IMR-90 (cell line): ENCODE results near the gene CNP. TPM values are rescaled to one million over a fixed set of nuclear protein-coding genes. Genes with fewer than 3 reads are reported as not detected.

ENCODE experiments used
- ATAC-seq: fragments of 200-7000 bp; cut with Tn5 transposase; 2 replicates; pipeline ENCODE4 v1.9.1; 2020; ENCODE audit warnings: low read depth, mild to moderate bottlenecking, moderate library complexity
- BruUV-seq: library from RNA; stranded (reverse); fragments of 400-500 nt; replicated peaks from 2 replicates; lab custom pipeline; 2021; lab: Mats Ljungman, UMichigan
- CTCF ChIA-PET: fragments of 300-600 bp; formaldehyde crosslinking; extraction: SDS; loops from one replicate; lab custom pipeline; 2021; ENCODE audit warnings: antibody characterized with exemption; lab: Yijun Ruan, JAX
- POLR2A ChIA-PET: fragments of 300-600 bp; sonication (Branson Sonifier 250); formaldehyde crosslinking; loops from one replicate; lab custom pipeline; 2022; ENCODE audit warnings: antibody characterized with exemption; ENCODE audit not compliant: unreplicated experiment; lab: Charles Lee
- DNase-seq: peaks from one replicate; pipeline ENCODE4 v3.0.0; 2013
- H2AFZ ChIP-seq: replicated peaks from 2 replicates; pipeline ENCODE3; 2013; ENCODE audit warnings: low read length, mild to moderate bottlenecking; ENCODE audit not compliant: poor library complexity
- H2AK5ac ChIP-seq: 2 replicates; pipeline ENCODE4 v1.6.1; 2013; ENCODE audit warnings: low read depth, low read length, inconsistent platforms
- H2AK9ac ChIP-seq: replicated peaks from 2 replicates; pipeline ENCODE3; 2013; ENCODE audit warnings: mild to moderate bottlenecking, low read depth, low read length, moderate library complexity; ENCODE audit not compliant: poor library complexity
- H2BK120ac ChIP-seq: 2 replicates; pipeline ENCODE4 v1.6.1; 2013; ENCODE audit warnings: low read depth, low read length, inconsistent platforms
- H2BK15ac ChIP-seq: 3 replicates; pipeline ENCODE4 v1.6.1; 2013; ENCODE audit warnings: low read depth, low read length, inconsistent platforms
- H2BK20ac ChIP-seq: 2 replicates; pipeline ENCODE4 v1.6.1; 2013; ENCODE audit warnings: low read depth, mild to moderate bottlenecking, inconsistent platforms, low read length, moderate library complexity
- H2BK5ac ChIP-seq: 2 replicates; pipeline ENCODE4 v1.6.1; 2013; ENCODE audit warnings: mild to moderate bottlenecking, low read depth, low read length, inconsistent platforms; ENCODE audit not compliant: poor library complexity, severe bottlenecking
- H3K14ac ChIP-seq: replicated peaks from 2 replicates; pipeline ENCODE4 v1.6.1; 2013; ENCODE audit warnings: low read depth, low read length, inconsistent platforms
- H3K18ac ChIP-seq: 2 replicates; pipeline ENCODE4 v1.6.1; 2013; ENCODE audit warnings: low read depth, low read length, control low read depth
- H3K23ac ChIP-seq: 2 replicates; pipeline ENCODE4 v1.6.1; 2013; ENCODE audit warnings: low read depth, low read length, inconsistent platforms
- H3K27ac ChIP-seq: 2 replicates; pipeline ENCODE4 v1.5.1; 2013; ENCODE audit warnings: mild to moderate bottlenecking, control low read depth, low read length; ENCODE audit not compliant: insufficient read depth
- H3K27me3 ChIP-seq: 2 replicates; pipeline ENCODE4 v1.6.1; 2013; ENCODE audit warnings: low read length; ENCODE audit not compliant: control insufficient read depth, insufficient read depth
- H3K36me3 ChIP-seq: 2 replicates; pipeline ENCODE4 v1.6.1; 2013; ENCODE audit warnings: low read length, mixed read lengths; ENCODE audit not compliant: control insufficient read depth, insufficient read depth
- H3K4ac ChIP-seq: 2 replicates; pipeline ENCODE4 v1.6.1; 2013; ENCODE audit warnings: low read depth, low read length, inconsistent platforms
- H3K4me1 ChIP-seq: 2 replicates; pipeline ENCODE4 v1.6.1; 2013; ENCODE audit warnings: low read length, mixed read lengths; ENCODE audit not compliant: control insufficient read depth, insufficient read depth
- H3K4me2 ChIP-seq: 2 replicates; pipeline ENCODE4 v1.6.1; 2013; ENCODE audit warnings: low read depth, mild to moderate bottlenecking, control low read depth, low read length, moderate library complexity
- H3K4me3 ChIP-seq: 2 replicates; pipeline ENCODE4 v1.5.1; 2013; ENCODE audit warnings: low read depth, mild to moderate bottlenecking, control low read depth, low read length, moderate library complexity; ENCODE audit not compliant: insufficient read depth
- H3K56ac ChIP-seq: 2 replicates; pipeline ENCODE4 v1.6.1; 2013; ENCODE audit warnings: low read length, inconsistent platforms; ENCODE audit not compliant: insufficient read depth; ENCODE audit errors: extremely low read depth
- H3K79me1 ChIP-seq, 2 experiments: 2 replicates each; pipeline ENCODE4 v1.6.1; 2013; ENCODE audit warnings: low read length in 2 of 2, inconsistent platforms in 1 of 2, low read depth in 1 of 2
- H3K9ac ChIP-seq: 2 replicates; pipeline ENCODE4 v1.6.1; 2013; ENCODE audit warnings: low read depth, low read length, control low read depth
- H3K9me1 ChIP-seq: 2 replicates; pipeline ENCODE4 v1.6.1; 2013; ENCODE audit warnings: low read length, inconsistent platforms; ENCODE audit not compliant: insufficient read depth
- H3K9me3 ChIP-seq: 2 replicates; pipeline ENCODE4 v1.6.1; 2013; ENCODE audit warnings: low read length; ENCODE audit not compliant: control insufficient read depth, insufficient read depth
- H4K20me1 ChIP-seq: 2 replicates; pipeline ENCODE4 v1.6.1; 2013; ENCODE audit warnings: low read length, inconsistent platforms; ENCODE audit not compliant: insufficient read depth
- H4K5ac ChIP-seq: 2 replicates; pipeline ENCODE4 v1.6.1; 2013; ENCODE audit warnings: mild to moderate bottlenecking, low read depth, low read length, control low read depth
- H4K8ac ChIP-seq, 2 experiments: 2 replicates each; pipeline ENCODE4 v1.6.1; 2013; ENCODE audit warnings: low read depth in 2 of 2, low read length in 2 of 2, control low read depth in 1 of 2, inconsistent platforms in 1 of 2
- H4K91ac ChIP-seq: 2 replicates; pipeline ENCODE4 v1.6.1; 2013; ENCODE audit warnings: low read depth, low read length, inconsistent platforms; ENCODE audit not compliant: insufficient read depth
- BHLHE40 ChIP-seq: fragments of 150-350 bp; IDR thresholded peaks from 2 replicates; pipeline ENCODE4 v1.6.1; 2016; ENCODE audit warnings: mild to moderate bottlenecking, low read depth, low read length
- CEBPB ChIP-seq: IDR thresholded peaks from 2 replicates; pipeline ENCODE4 v1.6.1; 2012; ENCODE audit warnings: low read depth, low read length, improper control_type of control experiment
- CHD1 ChIP-seq: IDR thresholded peaks from 2 replicates; pipeline ENCODE4 v1.6.1; 2012; ENCODE audit warnings: low read depth, low read length, improper control_type of control experiment
- FOS ChIP-seq: fragments of 150-350 bp; IDR thresholded peaks from 2 replicates; pipeline ENCODE4 v1.6.1; 2016; ENCODE audit warnings: low read depth, low read length
- MAFK ChIP-seq: IDR thresholded peaks from 2 replicates; pipeline ENCODE4 v1.6.1; 2012; ENCODE audit warnings: low read depth, low read length, improper control_type of control experiment
- MAZ ChIP-seq: IDR thresholded peaks from 2 replicates; pipeline ENCODE4 v1.6.1; 2012; ENCODE audit warnings: low read depth, mild to moderate bottlenecking, low read length, improper control_type of control experiment, moderate library complexity, borderline replicate concordance
- MXI1 ChIP-seq: IDR thresholded peaks from 2 replicates; pipeline ENCODE4 v1.6.1; 2012; ENCODE audit warnings: low read depth, mild to moderate bottlenecking, low read length, moderate library complexity, borderline replicate concordance
- NFE2L2 ChIP-seq: fragments of 150-350 bp; IDR thresholded peaks from 2 replicates; pipeline ENCODE4 v1.6.1; 2016; ENCODE audit warnings: low read depth, mild to moderate bottlenecking, low read length
- POLR2A ChIP-seq: IDR thresholded peaks from 2 replicates; pipeline ENCODE4 v1.6.1; 2012; ENCODE audit warnings: mild to moderate bottlenecking, low read depth, low read length
- RAD21 ChIP-seq: IDR thresholded peaks from 2 replicates; pipeline ENCODE4 v1.6.1; 2012; ENCODE audit warnings: low read length, improper control_type of control experiment
- RCOR1 ChIP-seq: IDR thresholded peaks from 2 replicates; pipeline ENCODE4 v1.6.1; 2012; ENCODE audit warnings: mild to moderate bottlenecking, low read length, improper control_type of control experiment; ENCODE audit not compliant: insufficient replicate concordance
- RFX5 ChIP-seq: IDR thresholded peaks from 2 replicates; pipeline ENCODE4 v1.8.0; 2012; ENCODE audit warnings: low read depth, mild to moderate bottlenecking, low read length, moderate library complexity
- SMC3 ChIP-seq: fragments of 150-350 bp; IDR thresholded peaks from 2 replicates; pipeline ENCODE4 v1.6.1; 2016; ENCODE audit warnings: low read depth, mild to moderate bottlenecking, antibody characterized with exemption, low read length, moderate library complexity
- USF2 ChIP-seq: fragments of 150-350 bp; IDR thresholded peaks from 2 replicates; pipeline ENCODE4 v1.6.1; 2017; ENCODE audit warnings: mild to moderate bottlenecking, antibody characterized with exemption, low read length, low read depth
- WGBS, 2 experiments: methylation state at CpG; one replicate each; pipeline versions ENCODE4 v1.1.5 to v1.1.7; 2013; ENCODE audit warnings: missing lambda C conversion rate in 2 of 2; ENCODE audit not compliant: insufficient read length in 1 of 2; ENCODE audit errors: extremely low coverage in 2 of 2; 5-methylcytosine and 5-hydroxymethylcytosine counted together
- dilution Hi-C: fragments of 300-500 bp; cut with HindIII; formaldehyde crosslinking; loops from one replicate; pipeline ENCODE4 v1.14.3; 2018; ENCODE audit warnings: low sequenced_read_pairs; ENCODE audit not compliant: unreplicated experiment
- in situ Hi-C: fragments of 300-500 bp; cut with MboI; formaldehyde crosslinking; loops from 3 replicates; pipeline ENCODE4 v1.14.3; 2019; ENCODE audit warnings: low sequenced_read_pairs, inconsistent platforms, mixed read lengths
- intact Hi-C: fragments of 100-400 bp; cut with micrococcal nuclease; formaldehyde crosslinking; loops from 2 replicates; pipeline ENCODE4 v1.10.0; 2022
- polyA plus RNA-seq, 3 experiments: library from polyadenylated mRNA; depleted of rRNA; stranded (reverse); fragments of >200 nt; gene quantifications; 2 replicates each; pipeline ENCODE4 v1.2.3, GENCODE V29; 2012; ENCODE audit warnings: low replicate concordance in 1 of 3
- total RNA-seq: library from RNA; depleted of rRNA; stranded (reverse); fragments of >200 nt; gene quantifications from 2 replicates; pipeline ENCODE4 v1.2.3, GENCODE V29; 2012
- TF ChIP-seq, protein P1 (sequence below): fragments of 150-350 bp; IDR thresholded peaks from 2 replicates; pipeline ENCODE4 v1.6.1; 2016; ENCODE audit warnings: low read depth, mild to moderate bottlenecking, low read length, moderate library complexity, borderline replicate concordance
- TF ChIP-seq, protein P2 (sequence below): conservative IDR thresholded peaks from 2 replicates; pipeline ENCODE4 v1.5.1; 2012; ENCODE audit warnings: mild to moderate bottlenecking, low read depth, low read length, improper control_type of control experiment

CNP gene
- total and polyA plus RNA-seq, 2 of the 4 experiments (the other 2 are of a cell fraction): 45.5 to 46.4 TPM

- Histone ChIP-seq H3K18ac (no peak overlapping the region), H4K20me1 (no peaks in the 10 kb centered on the region), H3K4me2 (no peak overlapping the region), H3K9me1 (no peaks in the 10 kb centered on the region; the same call in 1 of the 2 replicates), H3K23ac (no peak overlapping the region), H3K27me3 (no peaks in the 10 kb centered on the region), H4K5ac (no peak overlapping the region), H3K9me3 (no peaks in the 10 kb centered on the region), H3K4ac (no peak overlapping the region), H3K79me1 (no peaks in the 10 kb centered on the region), H3K14ac (no peak overlapping the region), H2AK9ac (no peak overlapping the region), H4K91ac (no peak overlapping the region), H2BK5ac (no peak overlapping the region), H2BK15ac (no peak overlapping the region), H2BK120ac (no peak overlapping the region), H3K27ac (no peak overlapping the region), H2BK20ac (no peak overlapping the region), H2AK5ac (no peak overlapping the region), H3K4me1 (no peaks in the 10 kb centered on the region), H3K9ac (no peak overlapping the region), H4K8ac (no peak overlapping the region), H3K36me3 (no peaks in the 10 kb centered on the region), H2AFZ (no peak overlapping the region), H3K56ac (no peak overlapping the region), H3K4me3 (no peak overlapping the region)
- ATAC-seq (no peak), DNase-seq (no peak)
- CTCF ChIA-PET: no interaction called here
- BruUV-seq: no TSS peak
- WGBS, 2 experiments: no CpG with 5 or more reads among the region's 5 CpGs
- in situ Hi-C loops: no loop called here
- no peak for TF ChIP-seq USF2
- no peak for TF ChIP-seq CHD1
- no peak for TF ChIP-seq MXI1
- TF ChIP-seq, protein P1, sequence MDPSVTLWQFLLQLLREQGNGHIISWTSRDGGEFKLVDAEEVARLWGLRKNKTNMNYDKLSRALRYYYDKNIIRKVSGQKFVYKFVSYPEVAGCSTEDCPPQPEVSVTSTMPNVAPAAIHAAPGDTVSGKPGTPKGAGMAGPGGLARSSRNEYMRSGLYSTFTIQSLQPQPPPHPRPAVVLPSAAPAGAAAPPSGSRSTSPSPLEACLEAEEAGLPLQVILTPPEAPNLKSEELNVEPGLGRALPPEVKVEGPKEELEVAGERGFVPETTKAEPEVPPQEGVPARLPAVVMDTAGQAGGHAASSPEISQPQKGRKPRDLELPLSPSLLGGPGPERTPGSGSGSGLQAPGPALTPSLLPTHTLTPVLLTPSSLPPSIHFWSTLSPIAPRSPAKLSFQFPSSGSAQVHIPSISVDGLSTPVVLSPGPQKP: no peak
- TF ChIP-seq RFX5: no peak
- no peak for TF ChIP-seq MAZ
- no peak for TF ChIP-seq RAD21
- no peak for TF ChIP-seq NFE2L2
- TF ChIP-seq RCOR1: no peak
- no peak for TF ChIP-seq MAFK
- TF ChIP-seq CEBPB: no peak
- no peak for TF ChIP-seq BHLHE40
- TF ChIP-seq, protein P2, sequence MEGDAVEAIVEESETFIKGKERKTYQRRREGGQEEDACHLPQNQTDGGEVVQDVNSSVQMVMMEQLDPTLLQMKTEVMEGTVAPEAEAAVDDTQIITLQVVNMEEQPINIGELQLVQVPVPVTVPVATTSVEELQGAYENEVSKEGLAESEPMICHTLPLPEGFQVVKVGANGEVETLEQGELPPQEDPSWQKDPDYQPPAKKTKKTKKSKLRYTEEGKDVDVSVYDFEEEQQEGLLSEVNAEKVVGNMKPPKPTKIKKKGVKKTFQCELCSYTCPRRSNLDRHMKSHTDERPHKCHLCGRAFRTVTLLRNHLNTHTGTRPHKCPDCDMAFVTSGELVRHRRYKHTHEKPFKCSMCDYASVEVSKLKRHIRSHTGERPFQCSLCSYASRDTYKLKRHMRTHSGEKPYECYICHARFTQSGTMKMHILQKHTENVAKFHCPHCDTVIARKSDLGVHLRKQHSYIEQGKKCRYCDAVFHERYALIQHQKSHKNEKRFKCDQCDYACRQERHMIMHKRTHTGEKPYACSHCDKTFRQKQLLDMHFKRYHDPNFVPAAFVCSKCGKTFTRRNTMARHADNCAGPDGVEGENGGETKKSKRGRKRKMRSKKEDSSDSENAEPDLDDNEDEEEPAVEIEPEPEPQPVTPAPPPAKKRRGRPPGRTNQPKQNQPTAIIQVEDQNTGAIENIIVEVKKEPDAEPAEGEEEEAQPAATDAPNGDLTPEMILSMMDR: no peak
- TF ChIP-seq FOS: no peak
- TF ChIP-seq SMC3: no peak
- TF ChIP-seq POLR2A: no peak
- dilution Hi-C loops: no loop called here
- POLR2A ChIA-PET: no interaction called here
- intact Hi-C loops: no loop called here
These were observed 25.4 kb upstream of the CNP start for GRCh38 chr17:41941168-41941567.
